ENCODE measurements around the gene SH2D4B.
"Not testable (repeated sequence)": the region's sequence is repeated elsewhere in the genome, so short reads cannot be mapped to it uniquely, and the experiment has no call there.

Gene SH2D4B

GRCh38 chr10:80542053-80542452 lies 4.4 kb downstream of the SH2D4B start:
- peaks cover 4% of the 10 kb centered on the region for H3K9me3 Mint-ChIP-seq
- H3K27me3 Mint-ChIP-seq (ENCODE audit: low read depth) = peaks cover 11% of the 10 kb centered on the region
- peak overlapping the region in 1 of 3 experiments; percentile 72 for H3K27ac Mint-ChIP-seq
- peaks cover 4% of the 10 kb centered on the region for H3K36me3 Mint-ChIP-seq (ENCODE audit: low read depth)
- H3K4me1 Mint-ChIP-seq = peaks cover 33% of the 10 kb centered on the region
- TF ChIP-seq, protein P1, sequence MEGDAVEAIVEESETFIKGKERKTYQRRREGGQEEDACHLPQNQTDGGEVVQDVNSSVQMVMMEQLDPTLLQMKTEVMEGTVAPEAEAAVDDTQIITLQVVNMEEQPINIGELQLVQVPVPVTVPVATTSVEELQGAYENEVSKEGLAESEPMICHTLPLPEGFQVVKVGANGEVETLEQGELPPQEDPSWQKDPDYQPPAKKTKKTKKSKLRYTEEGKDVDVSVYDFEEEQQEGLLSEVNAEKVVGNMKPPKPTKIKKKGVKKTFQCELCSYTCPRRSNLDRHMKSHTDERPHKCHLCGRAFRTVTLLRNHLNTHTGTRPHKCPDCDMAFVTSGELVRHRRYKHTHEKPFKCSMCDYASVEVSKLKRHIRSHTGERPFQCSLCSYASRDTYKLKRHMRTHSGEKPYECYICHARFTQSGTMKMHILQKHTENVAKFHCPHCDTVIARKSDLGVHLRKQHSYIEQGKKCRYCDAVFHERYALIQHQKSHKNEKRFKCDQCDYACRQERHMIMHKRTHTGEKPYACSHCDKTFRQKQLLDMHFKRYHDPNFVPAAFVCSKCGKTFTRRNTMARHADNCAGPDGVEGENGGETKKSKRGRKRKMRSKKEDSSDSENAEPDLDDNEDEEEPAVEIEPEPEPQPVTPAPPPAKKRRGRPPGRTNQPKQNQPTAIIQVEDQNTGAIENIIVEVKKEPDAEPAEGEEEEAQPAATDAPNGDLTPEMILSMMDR (IDR thresholded peaks at IDR 0.05; ENCODE audit: unreplicated experiment in 3 of 3) = no peak
- H3K4me3 Mint-ChIP-seq = no peak overlapping the region

DNA sequence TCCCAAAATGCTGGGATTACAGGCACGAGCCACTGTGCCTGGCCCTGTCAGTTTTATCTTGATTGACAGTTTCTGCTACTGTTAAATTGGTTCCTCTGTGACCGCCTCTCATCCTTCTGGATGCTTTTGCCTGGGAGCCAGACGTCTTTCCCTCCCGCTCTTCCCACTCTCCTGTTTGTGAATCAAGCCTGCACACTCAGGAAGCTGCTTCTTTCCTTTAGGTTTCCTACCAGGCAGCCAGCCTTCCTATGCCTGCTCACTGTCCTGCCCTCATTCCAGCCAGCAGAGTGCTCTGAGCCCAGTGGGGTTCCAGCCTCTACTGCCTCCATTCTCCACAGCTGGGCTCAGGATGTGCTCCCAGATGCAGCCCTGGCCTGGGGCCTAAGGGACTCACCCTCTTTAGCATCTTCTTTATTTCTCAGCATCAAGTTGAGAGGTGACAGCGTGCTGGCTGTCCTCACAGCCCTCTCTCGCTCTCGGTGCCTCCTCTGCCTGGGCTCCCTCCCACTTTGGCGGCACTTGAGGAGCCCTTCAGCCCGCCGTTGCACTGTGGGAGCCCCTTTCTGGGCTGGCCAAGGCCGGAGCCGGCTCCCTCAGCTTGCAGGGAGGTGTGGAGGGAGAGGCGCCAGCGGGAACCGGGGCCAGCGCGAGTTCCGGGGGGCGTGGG lies 5.1 kb downstream of the SH2D4B start:
- H3K27me3 Mint-ChIP-seq (ENCODE audit: low read depth) = peaks cover 11% of the 10 kb centered on the region
- TF ChIP-seq, protein P1 (IDR thresholded peaks at IDR 0.05; ENCODE audit: unreplicated experiment in 3 of 3) = no peak
- H3K4me1 Mint-ChIP-seq = peaks cover 26% of the 10 kb centered on the region
- H3K27ac Mint-ChIP-seq = peak overlapping the region in 2 of 3 experiments; percentile 27 to 33
- H3K4me3 Mint-ChIP-seq = no peak overlapping the region
- no peaks in the 10 kb centered on the region for H3K36me3 Mint-ChIP-seq (ENCODE audit: low read depth)
- no peaks in the 10 kb centered on the region for H3K9me3 Mint-ChIP-seq

GRCh38 chr10:80543319-80543672 lies 5.6 kb downstream of the SH2D4B start:
- H3K4me3 Mint-ChIP-seq, H3K27ac Mint-ChIP-seq, H3K9me3 Mint-ChIP-seq: not testable (repeated sequence)

DNA sequence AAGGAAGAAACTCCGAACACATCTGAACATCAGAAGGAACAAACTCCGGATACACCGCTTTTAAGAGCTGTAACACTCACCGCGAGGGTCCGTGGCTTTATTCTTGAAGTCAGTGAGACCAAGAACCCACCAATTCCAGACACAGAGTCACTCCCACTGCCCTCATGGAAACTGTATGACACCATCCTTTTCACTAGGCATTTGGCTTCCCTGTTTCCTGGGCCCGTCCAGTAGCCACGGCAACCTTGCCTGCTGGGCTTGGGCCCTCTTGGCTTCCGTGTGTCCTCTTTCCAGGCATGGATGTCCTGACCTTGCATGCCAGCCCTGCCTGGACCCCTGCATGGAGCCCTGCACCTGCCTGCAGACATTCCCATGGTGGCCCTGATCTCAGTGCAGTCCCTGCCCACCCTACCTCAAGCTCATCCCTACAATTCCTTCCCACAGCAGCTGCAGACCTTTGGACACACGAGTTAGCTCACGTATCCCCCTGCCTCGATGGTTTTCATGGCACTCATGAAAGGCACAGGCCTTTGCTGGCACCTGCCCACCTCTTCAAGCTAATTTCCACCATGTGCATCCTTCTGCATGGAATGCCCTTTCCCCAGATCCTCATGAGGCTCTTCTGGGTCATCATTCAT lies 6.7 kb downstream of the SH2D4B start:
- TF ChIP-seq, protein P1 (IDR thresholded peaks at IDR 0.05; ENCODE audit: unreplicated experiment in 3 of 3) = no peak
- Mint-ChIP-seq H3K4me3 (no peak overlapping the region), H3K36me3 (ENCODE audit: low read depth) (no peaks in the 10 kb centered on the region), H3K9me3 (no peaks in the 10 kb centered on the region), H3K4me1 (peaks cover 18% of the 10 kb centered on the region), H3K27me3 (ENCODE audit: low read depth) (peaks cover 11% of the 10 kb centered on the region), H3K27ac (no peak overlapping the region)

More at GRCh38 chr10:80543319-80543672, 5.6 kb downstream of the SH2D4B start:
- peaks cover 11% of the 10 kb centered on the region for H3K27me3 Mint-ChIP-seq (ENCODE audit: low read depth)
- H3K4me1 Mint-ChIP-seq = peaks cover 21% of the 10 kb centered on the region
- not testable (repeated sequence) for H3K36me3 Mint-ChIP-seq (ENCODE audit: low read depth)

DNA sequence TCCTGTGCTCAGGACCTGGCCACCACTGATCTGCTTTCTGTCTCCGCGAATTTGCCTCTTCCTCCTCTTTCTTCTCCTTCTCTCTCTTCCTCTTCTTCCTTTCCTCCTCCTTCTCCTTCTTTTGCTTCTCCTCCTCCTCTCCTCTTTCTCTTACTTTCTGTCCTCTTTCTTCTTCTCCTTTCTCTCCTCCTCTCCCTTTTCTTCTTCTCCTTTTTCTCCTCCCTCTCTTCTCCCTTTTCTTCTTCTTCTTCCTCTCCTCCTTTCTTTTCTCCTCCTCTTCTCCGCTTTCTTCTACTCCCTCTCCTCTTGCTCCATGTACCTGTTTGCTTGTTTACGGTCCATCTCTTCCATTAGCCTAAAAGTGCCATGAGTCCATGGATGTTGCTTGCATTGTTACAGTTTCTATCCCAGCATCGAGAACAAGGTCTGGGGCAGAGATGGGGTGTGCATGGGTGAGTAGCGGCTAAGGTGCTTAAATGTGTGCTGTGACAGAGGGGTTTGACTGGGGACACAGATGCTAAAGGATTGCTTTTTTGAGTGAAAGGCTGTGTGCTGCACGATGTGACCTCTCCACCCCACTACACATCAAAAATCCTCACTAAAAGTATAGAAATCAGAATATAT lies 7.7 kb downstream of the SH2D4B start:
- H3K27me3 Mint-ChIP-seq (ENCODE audit: low read depth) = peaks cover 11% of the 10 kb centered on the region
- TF ChIP-seq, protein P1 (IDR thresholded peaks at IDR 0.05; ENCODE audit: unreplicated experiment in 3 of 3) = no peak
- H3K9me3 Mint-ChIP-seq = no peaks in the 10 kb centered on the region
- H3K4me1 Mint-ChIP-seq = peaks cover 13% of the 10 kb centered on the region
- no peak overlapping the region for H3K4me3 Mint-ChIP-seq
- no peak overlapping the region for H3K27ac Mint-ChIP-seq
- no peaks in the 10 kb centered on the region for H3K36me3 Mint-ChIP-seq (ENCODE audit: low read depth)

GRCh38 chr10:80552151-80552646 lies 14.5 kb downstream of the SH2D4B start:
- TF ChIP-seq, protein P1 (IDR thresholded peaks at IDR 0.05; ENCODE audit: unreplicated experiment in 3 of 3) = no peak
- Mint-ChIP-seq H3K4me3 (no peak overlapping the region), H3K4me1 (peaks cover 8% of the 10 kb centered on the region), H3K27ac (no peak overlapping the region), H3K9me3 (no peaks in the 10 kb centered on the region), H3K27me3 (ENCODE audit: low read depth) (peaks cover 5% of the 10 kb centered on the region), H3K36me3 (ENCODE audit: low read depth) (no peaks in the 10 kb centered on the region)

Measured in nephron (organoid).